K562 (cell line): ENCODE measurements around the gene PACS1. TPM values are rescaled to one million over a fixed set of nuclear protein-coding genes. Genes with fewer than 3 reads are reported as not detected.

ENCODE experiments used
- ATAC-seq: fragments of 200-7000 bp; cut with Tn5 transposase; 3 replicates; pipeline ENCODE4 v1.9.1; 2020; ENCODE audit warnings: moderate library complexity
- BruUV-seq: library from RNA; stranded (reverse); fragments of 400-500 nt; replicated peaks from 2 replicates; lab custom pipeline; 2021; lab: Mats Ljungman, UMichigan
- CTCF ChIA-PET: fragments of 300-600 bp; formaldehyde crosslinking; extraction: SDS; loops from one replicate; lab custom pipeline; 2021; ENCODE audit warnings: low intra/inter-chr PET ratio; lab: Yijun Ruan, JAX
- POLR2A ChIA-PET: fragments of 300-600, 350-650 bp; sonication (Branson Sonifier 250); formaldehyde crosslinking; extraction: SDS; loops from one replicate; lab custom pipeline; 2021; ENCODE audit warnings: antibody characterized with exemption, inconsistent platforms; lab: Yijun Ruan, JAX
- DNase-seq, 4 experiments: peaks; one replicate each; pipeline versions ENCODE4 v3.0.0 to v3.0.0-alpha.2; 2011 to 2018; ENCODE audit warnings: low spot score in 3 of 4, mixed read lengths in 3 of 4; ENCODE audit errors: extremely low read depth in 1 of 4
- FAIRE-seq: peaks from 2 replicates; lab custom pipeline; 2011; peaks lifted over from hg19 to GRCh38; lab: Jason Lieb, UNC
- H2AFZ ChIP-seq: 2 replicates; pipeline ENCODE4 v1.6.0; 2011; ENCODE audit warnings: low read depth, low read length, control low read depth, inconsistent platforms
- H3K27ac ChIP-seq: fragments of 200-600 bp; 3 replicates; pipeline ENCODE4 v1.8.0; 2011; ENCODE audit warnings: low read depth, mild to moderate bottlenecking, control low read depth, inconsistent platforms, low read length, moderate library complexity, mixed read lengths; ENCODE audit errors: extremely low read depth
- H3K27me3 ChIP-seq, 2 experiments: fragments of 300-600 bp in 1 of 2; 2 replicates in 1 of 2; 3 replicates in 1 of 2; pipeline versions ENCODE4 v1.6.0 to v1.8.0; 2011; ENCODE audit warnings: inconsistent platforms in 2 of 2, low read length in 2 of 2, mild to moderate bottlenecking in 1 of 2, mixed read lengths in 1 of 2, moderate library complexity in 1 of 2; ENCODE audit not compliant: control insufficient read depth in 2 of 2, insufficient read depth in 2 of 2
- H3K36me3 ChIP-seq: fragments of 300-600 bp; 3 replicates; pipeline ENCODE4 v1.8.0; 2011; ENCODE audit warnings: mild to moderate bottlenecking, low read length, inconsistent platforms; ENCODE audit not compliant: control insufficient read depth, insufficient read depth
- H3K4me1 ChIP-seq, 2 experiments: fragments of 200-600 bp in 1 of 2; replicated peaks in 1 of 2; 2 replicates in 1 of 2; 3 replicates in 1 of 2; pipeline versions ENCODE4 v1.5.1 to v1.8.0; 2011; ENCODE audit warnings: inconsistent platforms in 2 of 2, low read length in 2 of 2, mild to moderate bottlenecking in 1 of 2, mixed read lengths in 1 of 2, moderate library complexity in 1 of 2; ENCODE audit not compliant: control insufficient read depth in 2 of 2, insufficient read depth in 2 of 2
- H3K4me2 ChIP-seq: 2 replicates; pipeline ENCODE4 v1.6.1; 2011; ENCODE audit warnings: low read length, control low read depth, inconsistent platforms, mixed read lengths; ENCODE audit not compliant: insufficient read depth
- H3K4me3 ChIP-seq: fragments of 200-600 bp; sonication (generic), shearing (Covaris generic); 2 replicates; pipeline ENCODE4 v1.5.1; 2016; ENCODE audit warnings: control low read depth, inconsistent platforms
- H3K79me2 ChIP-seq: fragments of 200-600 bp; 3 replicates; pipeline ENCODE4 v1.8.0; 2011; ENCODE audit warnings: low read length, inconsistent platforms; ENCODE audit not compliant: control insufficient read depth, insufficient read depth
- H3K9ac ChIP-seq, 2 experiments: 2 replicates each; pipeline versions ENCODE4 v1.6.0 to v1.6.1; 2011; ENCODE audit warnings: low read depth in 2 of 2, low read length in 2 of 2, control low read depth in 1 of 2, inconsistent platforms in 1 of 2, mild to moderate bottlenecking in 1 of 2, mixed read lengths in 1 of 2; ENCODE audit not compliant: insufficient read depth in 1 of 2
- H3K9me1 ChIP-seq: one replicate; pipeline ENCODE4 v1.6.0; 2011; ENCODE audit warnings: inconsistent platforms, mild to moderate bottlenecking, low read length, moderate library complexity; ENCODE audit not compliant: control insufficient read depth, insufficient read depth
- H3K9me3 ChIP-seq: replicated peaks from 2 replicates; pipeline ENCODE4 v1.5.1; 2011; ENCODE audit warnings: low read depth, low read length, inconsistent platforms; ENCODE audit not compliant: control insufficient read depth, insufficient read depth
- H4K20me1 ChIP-seq: replicated peaks from 2 replicates; pipeline ENCODE4 v1.6.1; 2011; ENCODE audit warnings: low read length, inconsistent platforms, mixed read lengths; ENCODE audit not compliant: control insufficient read depth, insufficient read depth
- BHLHE40 ChIP-seq: IDR thresholded peaks from 2 replicates; pipeline ENCODE4 v1.6.1; 2011; ENCODE audit warnings: low read length, improper control_type of control experiment
- CREM ChIP-seq: IDR thresholded peaks from 2 replicates; pipeline ENCODE4 v1.6.1; 2014; ENCODE audit warnings: antibody characterized with exemption, low read depth
- ERF ChIP-seq: fragments of 450-650 bp; formaldehyde crosslinking; IDR thresholded peaks from 2 replicates; pipeline ENCODE4 v1.4.0; 2020; ENCODE audit warnings: mild to moderate bottlenecking, mixed read lengths
- GATA2 ChIP-seq: sonication (generic); formaldehyde crosslinking; IDR thresholded peaks from 2 replicates; pipeline ENCODE4 v1.4.0; 2020; ENCODE audit warnings: mild to moderate bottlenecking, missing genetic modification reagents
- KDM5B ChIP-seq: fragments of 200-600 bp; sonication (generic); IDR thresholded peaks from 2 replicates; pipeline ENCODE4 v1.6.1; 2012; ENCODE audit warnings: low read depth, mild to moderate bottlenecking, moderate library complexity, low read length, control low read depth, inconsistent platforms; ENCODE audit not compliant: insufficient replicate concordance
- MAX ChIP-seq: sonication (generic); formaldehyde crosslinking; IDR thresholded peaks from 2 replicates; pipeline ENCODE4 v1.9.0; 2022; ENCODE audit warnings: mild to moderate bottlenecking, missing genetic modification reagents
- SMAD3 ChIP-seq: fragments of 450-650 bp; formaldehyde crosslinking; conservative IDR thresholded peaks from 2 replicates; pipeline ENCODE4 v1.4.0; 2020; ENCODE audit warnings: mild to moderate bottlenecking
- TSC22D4 ChIP-seq: fragments of 450-650 bp; IDR thresholded peaks from 2 replicates; pipeline ENCODE4 v1.6.1; 2016; ENCODE audit warnings: missing genetic modification characterization, missing biosample characterization, control low read depth
- ZNF398 ChIP-seq: fragments of 250-450 bp; sonication (Bioruptor Pico); IDR thresholded peaks from 2 replicates; pipeline ENCODE4 v1.8.0; 2021; ENCODE audit warnings: moderate library complexity, mild to moderate bottlenecking, inconsistent platforms
- ZNF639 ChIP-seq, 2 experiments: fragments of 200-800 bp in 1 of 2; sonication (Bioruptor generic) in 1 of 2; sonication (generic) in 1 of 2; formaldehyde crosslinking in 1 of 2; IDR thresholded peaks in 1 of 2; conservative IDR thresholded peaks in 1 of 2; 2 replicates each; pipeline versions ENCODE4 v1.5.0 to v1.6.1; 2016 to 2020; ENCODE audit warnings: missing compliant biosample characterization in 1 of 2, missing genetic modification characterization in 1 of 2, missing genetic modification reagents in 1 of 2
- WGBS: fragments of 100-300 bp; shearing (Covaris generic); methylation state at CpG from one replicate; pipeline ENCODE4 v1.1.6; 2016; ENCODE audit warnings: low coverage, mixed read lengths; ENCODE audit not compliant: insufficient coverage; ENCODE audit errors: missing lambda C conversion rate; 5-methylcytosine and 5-hydroxymethylcytosine counted together
- in situ Hi-C: fragments of 300-500 bp; cut with MboI; formaldehyde crosslinking; loops from 4 replicates; pipeline ENCODE4 v1.15.0; 2018; ENCODE audit warnings: inconsistent platforms, mixed read lengths
- intact Hi-C: fragments of 100-400 bp; cut with micrococcal nuclease; formaldehyde crosslinking; loops from 2 replicates; pipeline ENCODE4 v1.14.2; 2022
- polyA plus RNA-seq, 8 experiments: library from polyadenylated mRNA; depleted of rRNA in 4 of 8; stranded (reverse) in 5 of 8; unstranded in 3 of 8; fragments of >200 nt; fragmentation: Nextera tagmentation in 2 of 8; fragmentation: Illumina TruSeq in 1 of 8; extraction: Ambion mirVana in 2 of 8; extraction: Trizol in 1 of 8; gene quantifications; 2 replicates each; pipeline versions ENCODE4 v1.2.1 to v1.2.3, GENCODE V29; 2011 to 2014; ENCODE audit warnings: inconsistent platforms in 1 of 8, missing spikeins in 1 of 8
- total RNA-seq, 7 experiments: library from RNA; depleted of rRNA in 6 of 7; stranded (reverse); fragments of >200 nt in 6 of 7; fragmentation: Illumina TruSeq in 2 of 7; extraction: Trizol in 2 of 7; gene quantifications; 2 replicates each; pipeline versions ENCODE4 v1.2.1 to v1.2.3, GENCODE V29; 2011 to 2021; ENCODE audit warnings: low replicate concordance in 1 of 7

PACS1 gene
- total and polyA plus RNA-seq, 9 of the 15 experiments (the other 6 are each of a cell fraction or from before 2014, with no cell fraction given), result 0.34 to 28.1 (median 8.5) TPM

GRCh38 chr11:66292543-66293332 is 222.7 kb downstream of the PACS1 start:
- ATAC-seq (no peak), FAIRE-seq (no peak), DNase-seq (no peak)
- CTCF ChIA-PET, result no interaction called here
- H3K4me3 ChIP-seq, result no peak overlapping the region
- peaks cover 0 to 8% of the 10 kb centered on the region in 2 experiments; a peak in 2 of 5 replicates for H3K27me3 ChIP-seq
- POLR2A ChIA-PET, result no interaction called here
- peak; percentile 53; the same call in 1 of the 2 replicates for TF ChIP-seq BHLHE40
- TF ChIP-seq GATA2, result no peak
- TF ChIP-seq MAX (CRISPR knock-in tag), result peak; percentile 15; the same call in 1 of the 2 replicates
- H3K9ac ChIP-seq, result no peak overlapping the region
- intact Hi-C loops, result no loop called here
- no peak overlapping the region for H3K27ac ChIP-seq
- no TSS peak for BruUV-seq
- in situ Hi-C loops, result no loop called here
- 18% methylated on average over 13 of the region's 17 CpGs for WGBS
- 0 out of 2 replicates have a peak, but pooled peaks cover 5% of the 10 kb centered on the region for H4K20me1 ChIP-seq
- H3K9me3 ChIP-seq, result no peaks in the 10 kb centered on the region
- H3K79me2 ChIP-seq, result peaks cover 11% of the 10 kb centered on the region
- H3K4me2 ChIP-seq, result no peak overlapping the region
- H3K9me1 ChIP-seq, result no peaks in the 10 kb centered on the region
- peaks cover 14 to 54% of the 10 kb centered on the region in 2 experiments for H3K4me1 ChIP-seq
- no peak overlapping the region for H2AFZ ChIP-seq
- H3K36me3 ChIP-seq, result peaks cover under 1% of the 10 kb centered on the region; the same call in 1 of the 3 replicates

- Histone ChIP-seq H3K36me3 (no peaks in the 10 kb centered on the region), H4K20me1 (0 out of 2 replicates have a peak, but pooled peaks cover 5% of the 10 kb centered on the region), H3K27me3 (peaks cover 0 to 8% of the 10 kb centered on the region in 2 experiments; a peak in 2 of 5 replicates), H3K4me3 (no peak overlapping the region), H3K9me1 (no peaks in the 10 kb centered on the region), H3K79me2 (peaks cover 5% of the 10 kb centered on the region), H3K4me1 (peaks cover 8 to 48% of the 10 kb centered on the region in 2 experiments), H2AFZ (no peak overlapping the region), H3K9ac (no peak overlapping the region), H3K4me2 (no peak overlapping the region), H3K27ac (no peak overlapping the region), H3K9me3 (no peaks in the 10 kb centered on the region)
- no peak for DNase-seq
- intact Hi-C loops (no loop called here), in situ Hi-C loops (no loop called here)
- ChIA-PET CTCF (no interaction called here), POLR2A (no interaction called here)
- BruUV-seq, result no TSS peak
- WGBS, result 5% methylated on average over 3 of the region's 4 CpGs
- no peak for FAIRE-seq
- no peak for ATAC-seq
- TF ChIP-seq ERF (CRISPR knock-in tag) (no peak), SMAD3 (no peak), ZNF398 (CRISPR knock-in tag) (no peak), CREM (no peak), KDM5B (no peak), ZNF639 (CRISPR knock-in tag; conservative IDR thresholded peaks at IDR 0.05 in 1 of 2, IDR thresholded peaks at IDR 0.05 in 1 of 2) (no peak), TSC22D4 (tag) (no peak)
Observed at GRCh38 chr11:66293352-66293751, 223.3 kb downstream of the PACS1 start.
